ENCODE results near the gene POC1A.
"Not testable (repeated sequence)": the region's sequence is repeated elsewhere in the genome, so short reads cannot be mapped to it uniquely, and the experiment has no call there.

POC1A gene

GRCh38 chr3:52183786-52184445 lies 29.7 kb upstream of the POC1A start:
- no peak for DNase-seq

GRCh38 chr3:52182691-52183090 lies 28.5 kb upstream of the POC1A start:
- no peak for DNase-seq

- no peak for DNase-seq
Observed at GRCh38 chr3:52182196-52182595, 28.0 kb upstream of the POC1A start.

GRCh38 chr3:52181543-52181942 lies 27.3 kb upstream of the POC1A start:
- no peak for DNase-seq

- DNase-seq, result no peak
Observed at GRCh38 chr3:52178537-52178936, 24.3 kb upstream of the POC1A start.

GRCh38 chr3:52178126-52178525 lies 23.9 kb upstream of the POC1A start:
- DNase-seq, result not testable (repeated sequence)

- no peak for DNase-seq
Observed at GRCh38 chr3:52177701-52178042, 23.4 kb upstream of the POC1A start.

- no peak for DNase-seq
Observed at GRCh38 chr3:52176951-52177700, 22.9 kb upstream of the POC1A start.

- DNase-seq, result no peak
Observed at GRCh38 chr3:52176180-52176752, 22.0 kb upstream of the POC1A start.

- no peak for DNase-seq
Observed at GRCh38 chr3:52175416-52176179, 21.4 kb upstream of the POC1A start.

GRCh38 chr3:52174896-52175295 lies 20.7 kb upstream of the POC1A start:
- DNase-seq, result no peak

GRCh38 chr3:52173101-52173500 lies 18.9 kb upstream of the POC1A start:
- DNase-seq, result no peak

GRCh38 chr3:52172262-52172757 lies 18.1 kb upstream of the POC1A start:
- no peak for DNase-seq

GRCh38 chr3:52171514-52172261 lies 17.5 kb upstream of the POC1A start:
- DNase-seq, result no peak

GRCh38 chr3:52170217-52170616 lies 16.0 kb upstream of the POC1A start:
- DNase-seq, result not testable (repeated sequence)

- DNase-seq, result no peak
Observed at GRCh38 chr3:52167240-52167639, 13.0 kb upstream of the POC1A start.

- DNase-seq, result no peak
Observed at GRCh38 chr3:52162250-52162872, 8.1 kb upstream of the POC1A start.

- DNase-seq, result no peak
Observed at GRCh38 chr3:52159503-52159902, 5.3 kb upstream of the POC1A start.

- DNase-seq, result no peak
Observed at GRCh38 chr3:52155912-52156311, 1.7 kb upstream of the POC1A start.

GRCh38 chr3:52153389-52154096 lies 680 bp downstream of the POC1A start:
- no peak for DNase-seq

- DNase-seq, result not testable (repeated sequence)
Observed at GRCh38 chr3:52151991-52152390, 2.2 kb downstream of the POC1A start.

Data from activated naive CD4-positive, alpha-beta T cell (primary cell).